RCC 7860 (cell line): Measurements from ENCODE around the gene LRRK1.
A peak's percentile ranks its signal among the peaks of the same experiment; 100 is the strongest.
"Not testable (repeated sequence)": the region's sequence is repeated elsewhere in the genome, so short reads cannot be mapped to it uniquely, and the experiment has no call there.

Experiments used
- DNase-seq: peaks from one replicate; pipeline ENCODE4 v3.0.0-alpha.2; 2015; ENCODE audit warnings: low spot score
- FAIRE-seq: peaks from 2 replicates; lab custom pipeline; 2012; peaks lifted over from hg19 to GRCh38; lab: Jason Lieb, UNC

LRRK1 gene

DNA sequence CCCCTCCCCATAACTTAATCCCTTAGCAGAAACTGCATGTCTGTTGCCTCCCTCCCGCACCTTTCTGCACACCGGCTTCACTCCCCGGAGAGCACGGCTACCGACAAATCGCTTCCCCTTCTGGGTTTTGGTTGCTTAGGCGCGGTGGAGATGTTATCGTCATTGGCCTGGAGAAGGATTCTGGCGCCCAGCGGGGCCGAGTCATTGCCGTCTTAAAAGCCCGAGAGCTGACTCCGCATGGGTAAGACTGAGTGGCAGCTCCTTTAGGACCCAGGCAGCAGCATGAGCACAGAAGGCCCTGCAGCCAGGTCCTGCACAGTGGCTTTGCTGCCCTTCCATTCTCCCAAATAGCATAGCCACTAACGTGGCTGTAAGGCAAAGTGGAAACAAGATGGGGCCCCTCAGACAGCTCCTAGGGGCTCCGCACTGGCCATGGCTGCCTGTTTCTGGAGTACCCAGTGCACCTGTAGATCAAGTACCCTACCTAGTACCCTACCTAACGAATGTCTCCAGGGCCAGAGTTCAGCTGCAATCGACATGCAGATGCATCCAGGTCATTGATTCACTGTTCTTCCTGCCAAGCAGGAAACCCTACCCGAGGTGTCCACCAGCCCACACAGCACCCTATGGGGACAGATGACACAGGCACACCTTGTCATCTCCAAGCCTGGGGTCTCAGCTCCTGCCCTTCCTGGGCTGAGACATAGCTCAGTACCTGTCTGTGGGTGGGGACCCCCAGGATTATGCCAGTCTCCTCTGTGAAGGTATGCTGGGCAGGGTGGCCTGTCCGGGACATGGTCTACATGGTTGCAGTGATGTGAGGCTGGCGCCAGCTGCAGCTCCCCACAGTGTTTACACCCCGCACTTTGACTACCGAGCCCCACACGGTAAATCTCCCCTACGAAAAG, 147.6 kb downstream of the LRRK1 start:
- FAIRE-seq (no peak), DNase-seq (no peak)

- DNase-seq (no peak), FAIRE-seq (no peak)
Measured at GRCh38 chr15:101067660-101068522, 148.7 kb downstream of the LRRK1 start.

DNA sequence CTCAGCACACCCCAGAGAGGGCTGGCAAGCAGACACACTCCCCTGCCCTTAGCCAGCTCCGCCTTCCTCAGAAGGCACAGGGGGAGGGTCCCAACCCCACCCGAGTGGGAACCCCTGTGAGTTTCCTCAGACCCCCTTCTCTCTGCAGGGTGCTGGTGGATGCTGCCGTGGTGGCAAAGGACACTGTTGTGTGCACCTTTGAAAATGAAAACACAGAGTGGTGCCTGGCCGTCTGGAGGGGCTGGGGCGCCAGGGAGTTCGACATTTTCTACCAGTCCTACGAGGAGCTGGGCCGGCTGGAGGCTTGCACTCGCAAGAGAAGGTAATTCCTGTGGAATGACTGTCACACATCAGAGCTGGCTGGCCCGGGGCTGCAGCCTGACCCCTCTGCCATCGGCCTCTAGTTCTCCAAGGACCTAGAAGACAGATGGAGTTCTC, 149.4 kb downstream of the LRRK1 start:
- DNase-seq (no peak), FAIRE-seq (no peak)

GRCh38 chr15:101068961-101069653, 149.9 kb downstream of the LRRK1 start:
- DNase-seq: no peak
- FAIRE-seq: no peak

DNA sequence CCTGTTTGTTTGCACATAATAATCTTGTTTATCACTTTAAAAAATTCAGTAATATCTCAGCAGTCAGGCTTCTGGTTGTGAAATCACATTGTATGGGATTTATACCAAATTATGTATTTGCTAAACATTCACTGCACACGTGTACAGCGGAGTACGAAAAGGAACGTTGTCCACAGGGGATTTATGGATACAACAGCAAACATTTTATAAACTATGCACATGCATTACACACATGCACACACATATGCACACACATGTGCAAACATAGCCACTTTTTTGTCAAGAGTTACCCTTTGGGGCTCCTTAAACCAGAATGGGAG, 150.5 kb downstream of the LRRK1 start:
- DNase-seq (no peak), FAIRE-seq (no peak)

GRCh38 chr15:101070024-101070423, 150.9 kb downstream of the LRRK1 start:
- no peak for FAIRE-seq
- no peak for DNase-seq

DNA sequence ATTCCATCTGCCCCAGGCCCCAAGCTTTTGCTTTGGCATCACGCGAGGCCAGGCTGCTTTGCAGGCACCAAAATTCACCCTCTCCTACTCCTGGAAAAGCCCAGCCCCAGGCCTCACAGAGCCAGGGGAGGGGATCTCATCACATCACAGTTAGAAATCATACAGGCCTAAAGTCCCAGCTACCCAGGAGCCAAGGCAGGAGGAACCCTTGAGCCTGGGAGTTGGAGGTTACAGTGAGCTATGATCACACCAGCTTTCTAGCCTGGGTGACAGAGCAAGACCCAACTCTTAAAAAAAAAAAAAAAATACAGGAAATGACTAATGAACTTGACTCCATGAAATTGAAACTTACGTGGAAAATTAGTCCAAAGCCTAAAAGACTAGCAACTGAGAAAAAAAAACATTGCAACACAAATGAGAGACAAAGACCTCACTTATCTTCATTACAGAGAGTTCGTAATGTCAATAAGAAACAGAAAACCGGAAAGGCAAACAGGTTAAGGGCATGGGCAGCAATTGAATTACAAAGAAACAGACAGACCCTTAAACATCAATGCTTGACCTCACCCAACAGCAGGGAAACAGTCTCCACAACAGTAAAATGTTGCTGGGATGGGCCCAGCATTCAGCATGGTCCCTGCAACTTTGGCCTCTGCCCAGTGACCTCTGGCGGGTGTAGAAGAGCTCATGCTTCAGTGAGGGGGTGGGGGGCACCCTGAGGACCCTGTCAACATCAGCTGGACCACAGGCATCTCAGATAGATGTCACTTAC, 151.5 kb downstream of the LRRK1 start:
- peak; percentile 63 for DNase-seq

GRCh38 chr15:101071651-101072050, 152.5 kb downstream of the LRRK1 start:
- FAIRE-seq: no peak

More for the DNA sequence above, 151.5 kb downstream of the LRRK1 start:
- FAIRE-seq: peak; percentile 54

DNA sequence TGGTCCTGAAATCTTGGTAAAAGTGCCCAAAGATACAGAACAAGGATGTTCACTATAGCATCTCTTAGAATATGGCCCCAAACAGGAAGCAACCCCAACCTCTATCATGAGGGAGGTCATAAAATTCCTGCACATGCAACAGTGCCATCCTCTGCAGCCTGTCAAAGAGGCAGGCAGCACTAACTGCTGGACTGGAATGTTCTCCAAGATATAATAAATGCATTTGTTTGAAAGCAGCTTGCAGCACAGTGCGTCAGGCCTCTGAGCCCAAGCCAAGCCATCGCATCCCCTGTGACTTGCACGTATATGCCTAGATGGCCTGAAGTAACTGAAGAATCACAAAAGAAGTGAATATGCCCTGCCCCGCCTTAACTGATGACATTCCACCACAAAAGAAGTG, 153.1 kb downstream of the LRRK1 start:
- not testable (repeated sequence) for DNase-seq, FAIRE-seq

More at GRCh38 chr15:101071651-101072050, 152.5 kb downstream of the LRRK1 start:
- no peak for DNase-seq

GRCh38 chr15:101077806-101078668, 158.9 kb downstream of the LRRK1 start:
- FAIRE-seq, DNase-seq: not testable (repeated sequence)

DNA sequence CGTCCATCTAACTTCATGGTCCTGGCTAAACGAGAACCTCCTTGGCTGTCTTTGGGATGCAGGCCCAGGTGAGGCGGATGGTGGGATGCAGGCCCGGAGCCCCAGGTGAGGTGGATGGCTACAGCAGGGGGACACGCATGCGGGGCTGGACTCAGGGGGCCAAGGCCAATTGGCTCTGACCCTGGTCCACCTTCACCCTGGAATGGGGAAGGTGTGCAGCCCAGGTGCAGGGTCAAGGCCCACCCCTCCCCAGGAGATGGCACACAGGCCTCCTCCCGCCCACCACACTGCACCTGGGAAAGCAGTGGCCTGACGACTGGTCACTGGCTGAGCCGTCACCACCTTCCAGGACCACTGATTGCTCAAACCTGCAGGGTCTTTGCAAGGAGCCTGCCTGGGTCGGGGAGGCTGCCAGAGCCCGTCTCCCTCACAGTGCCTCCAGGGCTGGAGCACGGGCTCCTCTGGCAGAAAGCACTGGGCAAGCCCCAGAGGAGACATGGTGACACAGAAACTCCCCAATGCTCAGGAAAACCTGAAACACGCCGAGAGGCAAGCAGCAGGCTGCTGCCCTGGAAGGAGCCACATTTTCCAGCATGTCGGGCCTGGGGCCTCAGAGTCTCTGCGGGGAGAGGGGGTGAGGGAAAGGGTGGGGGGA, 159.6 kb downstream of the LRRK1 start:
- DNase-seq (no peak), FAIRE-seq (no peak)

- no peak for DNase-seq
- FAIRE-seq: no peak
Measured at GRCh38 chr15:101081900-101082299, 162.7 kb downstream of the LRRK1 start.

- FAIRE-seq (no peak), DNase-seq (no peak)
Measured at GRCh38 chr15:101083336-101084045, 164.3 kb downstream of the LRRK1 start.

DNA sequence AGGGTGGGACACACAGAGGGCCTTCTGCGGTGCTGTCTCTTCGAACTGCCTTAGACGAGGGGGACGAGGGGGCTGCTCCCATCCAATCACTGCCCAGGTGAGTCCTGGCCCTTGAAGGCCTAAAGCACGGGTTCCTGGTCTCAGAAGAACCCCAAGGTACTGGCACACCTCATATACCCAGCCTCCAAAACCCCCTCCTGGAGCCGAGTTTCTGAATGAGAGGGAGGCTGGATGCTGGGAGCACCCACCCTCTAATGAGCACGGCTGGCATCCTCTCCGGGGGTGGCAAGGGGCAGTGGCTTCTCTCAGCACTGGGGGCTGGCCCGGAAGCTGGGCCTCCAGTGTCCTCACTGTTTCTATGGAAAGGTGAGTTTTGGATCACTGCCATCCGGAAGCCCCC, 165.6 kb downstream of the LRRK1 start:
- FAIRE-seq: no peak
- DNase-seq: no peak

DNA sequence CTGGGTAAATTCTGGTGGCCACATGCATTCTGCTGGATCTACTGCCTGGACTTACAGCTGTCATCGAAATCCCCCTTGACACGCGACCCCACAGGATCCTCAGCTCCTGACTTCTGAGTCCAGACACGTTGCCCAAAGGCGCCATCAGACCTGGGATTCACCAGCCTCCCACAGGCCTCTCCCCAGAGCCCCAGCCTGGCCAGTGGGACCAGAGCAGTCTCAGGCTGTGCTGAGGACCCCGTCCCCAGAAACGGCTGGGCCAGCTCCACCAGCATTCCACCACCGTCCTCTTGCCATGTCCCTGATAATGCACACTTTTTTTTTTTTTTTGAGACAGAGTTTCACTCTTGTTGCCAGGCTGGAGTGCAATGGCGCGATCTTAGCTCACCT, 166.1 kb downstream of the LRRK1 start:
- no peak for DNase-seq
- no peak for FAIRE-seq

DNA sequence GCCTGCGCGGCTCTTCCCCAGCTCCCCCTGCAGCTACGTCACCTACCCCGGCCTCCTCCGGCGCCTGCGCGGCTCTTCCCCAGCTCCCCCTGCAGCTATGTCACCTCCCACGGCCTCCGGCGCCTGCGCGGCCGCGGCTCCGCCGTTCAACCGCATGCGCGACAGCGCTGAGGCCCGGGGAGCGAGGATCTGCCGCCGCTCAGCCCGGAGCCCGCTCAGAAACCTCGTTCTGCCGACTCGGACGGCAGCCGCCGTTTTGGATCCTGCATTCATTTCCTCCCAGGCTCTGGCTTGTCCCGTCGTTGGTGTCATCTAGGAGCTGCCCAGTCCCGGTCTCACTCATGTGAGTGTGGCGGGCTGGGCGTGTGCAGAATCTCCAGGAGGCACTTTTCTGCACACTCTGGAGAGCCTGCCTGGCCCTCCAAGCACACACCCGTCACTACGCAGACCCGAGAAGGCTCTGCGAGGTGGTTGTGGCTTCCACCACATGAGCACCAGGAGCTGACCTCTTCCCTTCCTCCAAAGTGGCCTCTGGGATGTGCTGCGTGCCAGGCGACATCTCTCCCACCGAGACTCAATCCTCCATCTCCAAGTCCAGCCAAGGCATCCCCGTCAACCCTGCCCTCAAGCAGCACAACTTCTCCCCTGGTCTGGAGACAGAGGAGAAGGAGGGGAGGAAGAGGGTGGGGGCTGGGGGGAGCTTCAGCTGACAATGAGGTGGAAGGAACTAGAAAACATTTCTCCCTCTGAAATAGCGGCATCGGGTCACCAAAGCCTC, 167.4 kb downstream of the LRRK1 start:
- DNase-seq (no peak), FAIRE-seq (no peak)

DNA sequence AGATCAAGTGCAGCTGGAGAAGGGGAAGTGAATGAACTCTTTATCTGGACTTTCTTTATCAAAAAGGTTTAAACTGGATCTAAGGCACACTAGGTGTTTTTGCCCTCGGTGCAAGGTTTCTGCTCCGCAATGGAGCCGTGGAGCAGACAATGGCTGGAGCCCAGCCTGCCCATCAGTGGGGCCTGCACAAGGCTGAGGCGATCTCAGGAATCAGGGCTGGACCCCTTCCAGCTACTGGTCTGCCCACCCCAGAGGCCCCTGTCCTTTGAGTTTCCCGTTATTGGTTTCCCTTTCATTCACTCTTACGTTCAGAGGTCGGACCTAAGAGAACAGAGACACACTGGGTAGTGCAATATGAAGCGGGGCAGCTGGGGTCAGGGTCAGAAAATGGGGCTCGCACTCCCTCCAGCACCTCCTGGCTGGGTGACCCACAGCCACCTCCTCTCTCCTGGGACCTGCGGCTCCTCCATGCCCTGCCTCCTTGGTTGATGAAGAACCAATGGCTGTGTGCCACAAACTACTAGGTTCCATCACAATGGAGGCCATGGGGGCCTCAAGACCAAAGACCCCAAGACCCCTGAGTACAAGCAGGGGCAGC, 168.1 kb downstream of the LRRK1 start:
- no peak for FAIRE-seq

More for the DNA sequence above, 168.1 kb downstream of the LRRK1 start:
- DNase-seq: no peak
